Heart left ventricle (tissue), 16 donors: ENCODE data around the gene SPPL3. TPM values are rescaled to one million over a fixed set of nuclear protein-coding genes. Genes with fewer than 3 reads are reported as not detected.

Experiments
- ATAC-seq, 4 donors: fragments of 200-7000 bp; cut with Tn5 transposase; one replicate each; pipeline ENCODE4 v1.9.1; 2020 to 2022; ENCODE audit warnings: moderate library complexity in 4 of 4, mild to moderate bottlenecking in 3 of 4, moderate number of reproducible peaks in 1 of 4
- DNase-seq, 5 donors: peaks; one replicate each; pipeline ENCODE4 v3.0.0-alpha.2; 2020
- H3K27ac ChIP-seq, 12 donors: fragments of 200-600 bp; sonication (generic) in 4 of 12; one replicate each; pipeline versions ENCODE4 v1.5.0 to v1.8.0; 2016 to 2022; ENCODE audit warnings: mild to moderate bottlenecking in 2 of 12
- H3K27me3 ChIP-seq, 9 donors: fragments of 200-600 bp; sonication (generic) in 2 of 9; one replicate each; pipeline versions ENCODE4 v1.5.1 to v1.8.0; 2016 to 2022; ENCODE audit warnings: mild to moderate bottlenecking in 3 of 9
- H3K36me3 ChIP-seq, 9 donors: fragments of 200-600 bp; sonication (generic) in 2 of 9; one replicate each; pipeline versions ENCODE4 v1.5.0 to v1.8.0; 2018 to 2022; ENCODE audit warnings: mild to moderate bottlenecking in 2 of 9
- H3K4me1 ChIP-seq, 12 donors: fragments of 200-600 bp; sonication (generic) in 4 of 12; one replicate each; pipeline versions ENCODE4 v1.5.0 to v1.8.0; 2016 to 2022; ENCODE audit warnings: mild to moderate bottlenecking in 3 of 12
- H3K4me3 ChIP-seq, 12 donors: fragments of 200-600 bp; sonication (generic) in 4 of 12; one replicate each; pipeline versions ENCODE4 v1.5.0 to v1.8.0; 2017 to 2022; ENCODE audit warnings: mild to moderate bottlenecking in 9 of 12, moderate library complexity in 4 of 12
- H3K9me3 ChIP-seq, 12 donors: fragments of 200-600 bp; sonication (generic) in 4 of 12; one replicate each; pipeline versions ENCODE4 v1.5.0 to v1.8.0; 2016 to 2022; ENCODE audit warnings: mild to moderate bottlenecking in 1 of 12
- CTCF ChIP-seq, 12 donors: fragments of 200-600 bp; sonication (generic) in 4 of 12; IDR thresholded peaks; one replicate each; pipeline versions ENCODE4 v1.5.0 to v1.8.0; 2018 to 2022; ENCODE audit warnings: antibody characterized with exemption in 12 of 12, mild to moderate bottlenecking in 5 of 12
- POLR2A ChIP-seq, 2 donors: fragments of 450-650 bp; IDR thresholded peaks; one replicate each; pipeline ENCODE4 v1.6.1; 2017; ENCODE audit warnings: antibody characterized with exemption in 2 of 2, mild to moderate bottlenecking in 2 of 2, moderate library complexity in 2 of 2
- WGBS, 4 donors: extraction: QIAGEN DNeasy Blood & Tissue Kit in 2 of 4; methylation state at CpG; one replicate each; pipeline versions ENCODE4 v1.1.5 to v1.1.7; 2013 to 2018; 5-methylcytosine and 5-hydroxymethylcytosine counted together
- intact Hi-C, 10 donors: fragments of 100-400 bp; cut with DNase I; formaldehyde crosslinking; loops; one replicate each; pipeline versions ENCODE4 v1.11.1 to v1.14.2; 2022
- polyA plus RNA-seq, 2 donors: library from polyadenylated mRNA; stranded (reverse); fragments of 200-250 nt; gene quantifications; one replicate each; pipeline ENCODE4 v1.2.3, GENCODE V29; 2013
- total RNA-seq, 9 donors: library from RNA; depleted of rRNA in 2 of 9; stranded (reverse); fragments of >200 nt in 2 of 9; fragmentation: NEBNext Ultra II Directional in 3 of 9; extraction: Animal tissue kit (Norgen Biotek cat#: 25700) in 3 of 9; gene quantifications; one replicate each; pipeline versions ENCODE4 v1.1.0 to v1.2.4, GENCODE V29; 2016 to 2023
- donor health status: ischemic (EF 13 %, LVEDD 7.1; RV severe dilation, severe dysfunction).
- donor health status: healthy with polysubstance abuse.
- donor health status: DM: no; HTN: yes; CAD: no.
- donor health status: DM: no; HTN: no; CAD: no.
- donor health status: ischemic (EF 25% LVEDD 6.9; RV normal size, moderate dysfunction).
- donor health status: ischemic (EF 25% LVEDD 5.7; RV mildly dilated, moderate dysfunction).
- donor health status: healthy.
- donor health status: DM: yes; HTN: yes; CAD: no.
- donor health status: ischemic (EF 35%, LVEDD 5.7; RV mildly dilated, moderate dysfunction).
- donor health status: nonischemic (EF 11% LVEDD 7.7; RV severe dilation, severe dysfunction).
- donor health status: DM: yes; HTN: yes; CAD: no.
- donor health status: PGD.
- donor health status: ischemic (EF 29% LVEDD 5.4; RV normal size, mild dysfunction).
- donor health status: nonischemic (EF 23%, LVEDD 6.1; RV moderate dilation, normal function).

SPPL3 gene
- total and polyA plus RNA-seq, 11 donors = 8.2 to 48.2 (median 26.5) TPM

DNA sequence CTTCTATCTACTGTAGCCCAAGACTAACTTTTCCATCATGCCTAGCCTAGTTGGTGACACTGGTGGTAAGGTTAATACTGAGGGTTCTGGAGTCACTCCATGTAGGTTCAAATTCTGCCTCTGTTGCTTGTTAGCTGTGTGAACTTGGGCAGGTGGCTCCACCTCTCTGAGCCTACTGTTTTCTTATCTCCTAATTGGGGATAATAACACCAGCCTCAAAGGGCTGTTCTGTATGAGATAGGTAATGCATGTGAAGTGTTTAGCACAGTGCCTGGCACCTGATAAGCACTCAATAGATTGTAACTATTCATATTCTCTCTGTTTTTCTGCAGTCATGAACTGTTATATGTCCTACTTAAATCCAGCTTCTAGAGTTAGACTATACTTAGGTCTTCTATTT lies 17.5 kb upstream of the SPPL3 start:
- intact Hi-C loops = no loop called here
- DNase-seq = no peak

GRCh38 chr12:120920178-120920577 lies 16.0 kb upstream of the SPPL3 start:
- intact Hi-C loops = no loop called here
- 79 to 93% (median 88%) methylated on average over 3 of the region's 3 CpGs for WGBS, 4 donors

More for the DNA sequence above, 17.5 kb upstream of the SPPL3 start:
- Histone ChIP-seq H3K4me1 (no peaks in the 10 kb centered on the region), H3K36me3 (no peaks in the 10 kb centered on the region), H3K9me3 (peaks cover 0 to 29% (median 16%) of the 10 kb centered on the region in 12 donors), H3K27ac (no peak overlapping the region), H3K27me3 (no peaks in the 10 kb centered on the region), H3K4me3 (no peak overlapping the region)
- no peak for TF ChIP-seq POLR2A (IDR thresholded peaks at IDR 0.05)
- TF ChIP-seq CTCF (IDR thresholded peaks at IDR 0.05) = no peak
- ATAC-seq = no peak

GRCh38 chr12:120917748-120918147 lies 13.6 kb upstream of the SPPL3 start:
- TF ChIP-seq POLR2A (IDR thresholded peaks at IDR 0.05) (no peak), CTCF (IDR thresholded peaks at IDR 0.05) (no peak)
- Histone ChIP-seq H3K36me3 (no peaks in the 10 kb centered on the region), H3K9me3 (peaks cover 0 to 31% (median 16%) of the 10 kb centered on the region in 12 donors), H3K27me3 (no peaks in the 10 kb centered on the region), H3K4me1 (no peaks in the 10 kb centered on the region), H3K27ac (no peak overlapping the region), H3K4me3 (no peak overlapping the region)
- ATAC-seq (no peak), DNase-seq (no peak)
- intact Hi-C loops = no loop called here
- WGBS, 4 donors = 88 to 92% (median 92%) methylated on average over 2 of the region's 2 CpGs

More at GRCh38 chr12:120920178-120920577, 16.0 kb upstream of the SPPL3 start:
- H3K36me3 ChIP-seq = no peaks in the 10 kb centered on the region
- no peak overlapping the region for H3K4me3 ChIP-seq
- ATAC-seq (no peak), DNase-seq (no peak)
- peaks cover 0 to 31% (median 16%) of the 10 kb centered on the region in 12 donors for H3K9me3 ChIP-seq
- TF ChIP-seq CTCF (IDR thresholded peaks at IDR 0.05) (no peak), POLR2A (IDR thresholded peaks at IDR 0.05) (no peak)
- H3K27ac ChIP-seq = no peak overlapping the region
- H3K4me1 ChIP-seq = no peaks in the 10 kb centered on the region
- no peaks in the 10 kb centered on the region for H3K27me3 ChIP-seq

DNA sequence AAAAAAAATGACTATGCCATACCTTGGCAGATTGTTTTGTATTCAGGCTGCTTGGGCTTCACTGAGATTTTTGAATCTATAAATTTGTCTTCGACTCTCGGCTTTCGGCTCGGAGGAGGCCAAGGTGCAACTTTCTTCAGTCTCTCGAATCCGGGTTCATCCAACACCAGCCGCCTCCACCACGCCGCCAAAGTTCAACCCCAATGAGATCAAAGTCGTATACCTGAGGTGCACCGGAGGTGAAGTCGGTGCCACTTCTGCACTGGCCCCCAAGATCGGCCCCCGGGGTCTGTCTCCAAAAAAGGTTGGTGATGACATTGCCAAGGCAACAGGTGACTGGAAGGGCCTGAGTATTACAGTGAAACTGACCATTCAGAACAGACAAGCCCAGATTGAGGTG lies 12.4 kb upstream of the SPPL3 start:
- intact Hi-C loops = no loop called here
- TF ChIP-seq POLR2A (IDR thresholded peaks at IDR 0.05) (no peak), CTCF (IDR thresholded peaks at IDR 0.05) (no peak)
- no peak overlapping the region for H3K27ac ChIP-seq
- no peaks in the 10 kb centered on the region for H3K36me3 ChIP-seq
- no peaks in the 10 kb centered on the region for H3K27me3 ChIP-seq
- WGBS, 4 donors = 94 to 96% (median 96%) methylated on average over 13 to 14 of the region's 14 CpGs
- H3K4me1 ChIP-seq = no peaks in the 10 kb centered on the region
- ATAC-seq (no peak), DNase-seq (no peak)
- H3K4me3 ChIP-seq = no peak overlapping the region
- H3K9me3 ChIP-seq = peaks cover 0 to 31% (median 16%) of the 10 kb centered on the region in 12 donors
